ENCODE results near the gene EPHB2.

The EPHB2 gene

GRCh38 chr1:22727873-22728272 lies 17.2 kb downstream of the EPHB2 start:
- DNase-seq: no peak
- H3K9me3 ChIP-seq (ENCODE audit: severe bottlenecking): no peaks in the 10 kb centered on the region
- TF ChIP-seq CTCF (IDR thresholded peaks at IDR 0.05; ENCODE audit: low read depth, low read length): no peak
- no peak overlapping the region for H3K27ac ChIP-seq
- H3K36me3 ChIP-seq: no peaks in the 10 kb centered on the region
- no peaks in the 10 kb centered on the region for H3K27me3 ChIP-seq (ENCODE audit: insufficient read depth, low read depth, severe bottlenecking)
- H3K4me3 ChIP-seq (ENCODE audit: low read depth, low read length): no peak overlapping the region

GRCh38 chr1:22728751-22729399 lies 18.2 kb downstream of the EPHB2 start:
- no peak for DNase-seq
- no peaks in the 10 kb centered on the region for H3K36me3 ChIP-seq
- no peaks in the 10 kb centered on the region for H3K27me3 ChIP-seq (ENCODE audit: insufficient read depth, low read depth, severe bottlenecking)
- no peak overlapping the region for H3K4me3 ChIP-seq (ENCODE audit: low read depth, low read length)
- no peak for TF ChIP-seq CTCF (IDR thresholded peaks at IDR 0.05; ENCODE audit: low read depth, low read length)
- H3K9me3 ChIP-seq (ENCODE audit: severe bottlenecking): no peaks in the 10 kb centered on the region
- H3K27ac ChIP-seq: no peak overlapping the region

- no peaks in the 10 kb centered on the region for H3K9me3 ChIP-seq (ENCODE audit: severe bottlenecking)
- TF ChIP-seq CTCF (IDR thresholded peaks at IDR 0.05; ENCODE audit: low read depth, low read length): no peak
- H3K27ac ChIP-seq: no peak overlapping the region
- no peak overlapping the region for H3K4me3 ChIP-seq (ENCODE audit: low read depth, low read length)
- H3K27me3 ChIP-seq (ENCODE audit: insufficient read depth, low read depth, severe bottlenecking): no peaks in the 10 kb centered on the region
- no peak for DNase-seq
- H3K36me3 ChIP-seq: no peaks in the 10 kb centered on the region
Observed at GRCh38 chr1:22729400-22729773, 18.7 kb downstream of the EPHB2 start.

GRCh38 chr1:22729912-22730311 lies 19.3 kb downstream of the EPHB2 start:
- Histone ChIP-seq H3K4me3 (ENCODE audit: low read depth, low read length) (no peak overlapping the region), H3K36me3 (no peaks in the 10 kb centered on the region), H3K27me3 (ENCODE audit: insufficient read depth, low read depth, severe bottlenecking) (no peaks in the 10 kb centered on the region), H3K9me3 (ENCODE audit: severe bottlenecking) (no peaks in the 10 kb centered on the region), H3K27ac (no peak overlapping the region)
- peak; percentile 30 for DNase-seq
- TF ChIP-seq CTCF (IDR thresholded peaks at IDR 0.05; ENCODE audit: low read depth, low read length): no peak

GRCh38 chr1:22731924-22732720 lies 21.5 kb downstream of the EPHB2 start:
- peak; percentile 19 for DNase-seq
- Histone ChIP-seq H3K36me3 (no peaks in the 10 kb centered on the region), H3K27me3 (ENCODE audit: insufficient read depth, low read depth, severe bottlenecking) (no peaks in the 10 kb centered on the region)

More at GRCh38 chr1:22731924-22732720, 21.5 kb downstream of the EPHB2 start:
- peak; percentile 21; the same call in 1 of the 2 replicates for TF ChIP-seq CTCF (IDR thresholded peaks at IDR 0.05; ENCODE audit: low read depth, low read length)
- no peaks in the 10 kb centered on the region for H3K9me3 ChIP-seq (ENCODE audit: severe bottlenecking)
- H3K27ac ChIP-seq: no peak overlapping the region
- H3K4me3 ChIP-seq (ENCODE audit: low read depth, low read length): no peak overlapping the region
